HG03025 (cell line): ENCODE results near the gene DCST1.

ENCODE experiments used
- ATAC-seq: cut with Tn5 transposase; IDR thresholded peaks from one replicate; pipeline ENCODE4 v1.9.1; 2021; ENCODE audit warnings: mild to moderate bottlenecking, moderate library complexity; ENCODE audit not compliant: unreplicated experiment, low FRiP score

The DCST1 gene

DNA sequence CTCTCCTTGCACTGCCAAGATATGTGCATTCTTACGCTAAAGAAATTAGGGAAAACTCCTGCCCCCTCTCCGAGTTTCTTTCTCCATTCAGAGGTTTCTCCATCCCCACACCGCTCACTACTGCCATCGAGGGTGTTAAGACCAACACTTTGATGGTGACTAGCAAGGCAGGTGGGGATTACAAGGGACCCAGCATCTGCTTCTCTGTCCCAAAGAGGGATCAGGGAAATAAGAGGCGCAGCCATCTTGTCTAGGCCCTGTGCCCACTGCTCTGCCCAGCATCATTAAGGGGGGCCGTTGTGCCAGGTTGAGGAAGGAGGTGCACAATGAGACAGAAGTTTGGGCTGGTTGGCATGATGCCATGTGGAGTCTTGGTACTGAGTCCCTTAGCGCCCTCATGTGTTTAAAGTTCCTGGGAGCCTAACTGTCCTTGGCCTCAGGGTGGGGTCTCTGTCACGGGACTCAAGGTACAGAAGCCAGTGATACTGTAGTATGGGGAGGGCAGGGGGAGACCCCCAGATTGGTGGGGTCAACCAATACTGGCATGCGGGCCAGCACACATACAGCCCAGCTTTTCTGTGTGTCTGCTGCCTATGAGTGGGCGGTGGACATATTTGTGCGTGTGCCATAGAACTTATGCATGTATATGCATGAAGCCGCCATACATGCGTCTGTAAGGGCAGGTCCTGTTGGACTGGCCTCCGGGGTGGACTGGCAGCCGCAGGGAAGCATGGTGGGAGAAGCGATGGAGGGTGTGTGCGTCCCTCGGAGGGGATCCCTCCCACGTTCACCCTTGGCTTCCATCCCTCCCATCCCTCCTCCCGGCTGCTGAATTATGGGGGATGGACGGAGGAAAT lies 50.5 kb downstream of the DCST1 start:
- no peak for ATAC-seq

DNA sequence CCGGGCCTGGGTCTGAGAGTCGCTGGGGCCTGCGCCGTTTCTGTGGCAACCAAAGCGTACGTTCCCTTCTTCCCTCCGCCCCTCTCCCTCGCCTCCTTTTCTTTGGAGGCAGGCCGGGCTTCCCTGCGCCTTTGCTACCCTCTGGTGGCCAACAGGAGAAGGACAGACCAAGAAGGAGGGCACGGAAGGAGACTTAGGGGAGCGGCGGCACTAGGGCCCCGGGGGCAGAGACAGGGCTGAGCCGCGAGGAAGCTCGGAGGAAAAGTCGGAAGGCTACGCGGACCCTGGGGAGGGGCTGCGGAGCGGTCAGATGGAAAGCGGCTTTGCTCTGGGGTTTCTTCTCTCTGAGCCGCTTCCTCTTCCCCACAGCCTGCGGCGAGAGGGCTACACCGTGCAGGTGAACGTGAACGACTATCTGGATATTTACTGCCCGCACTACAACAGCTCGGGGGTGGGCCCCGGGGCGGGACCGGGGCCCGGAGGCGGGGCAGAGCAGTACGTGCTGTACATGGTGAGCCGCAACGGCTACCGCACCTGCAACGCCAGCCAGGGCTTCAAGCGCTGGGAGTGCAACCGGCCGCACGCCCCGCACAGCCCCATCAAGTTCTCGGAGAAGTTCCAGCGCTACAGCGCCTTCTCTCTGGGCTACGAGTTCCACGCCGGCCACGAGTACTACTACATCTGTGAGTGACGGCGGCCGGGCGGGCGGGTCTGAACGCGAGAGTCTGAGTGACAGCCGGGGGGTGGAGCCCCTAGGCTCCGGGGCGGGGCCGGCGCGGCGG lies 51.3 kb downstream of the DCST1 start:
- peak; percentile 75 for ATAC-seq

DNA sequence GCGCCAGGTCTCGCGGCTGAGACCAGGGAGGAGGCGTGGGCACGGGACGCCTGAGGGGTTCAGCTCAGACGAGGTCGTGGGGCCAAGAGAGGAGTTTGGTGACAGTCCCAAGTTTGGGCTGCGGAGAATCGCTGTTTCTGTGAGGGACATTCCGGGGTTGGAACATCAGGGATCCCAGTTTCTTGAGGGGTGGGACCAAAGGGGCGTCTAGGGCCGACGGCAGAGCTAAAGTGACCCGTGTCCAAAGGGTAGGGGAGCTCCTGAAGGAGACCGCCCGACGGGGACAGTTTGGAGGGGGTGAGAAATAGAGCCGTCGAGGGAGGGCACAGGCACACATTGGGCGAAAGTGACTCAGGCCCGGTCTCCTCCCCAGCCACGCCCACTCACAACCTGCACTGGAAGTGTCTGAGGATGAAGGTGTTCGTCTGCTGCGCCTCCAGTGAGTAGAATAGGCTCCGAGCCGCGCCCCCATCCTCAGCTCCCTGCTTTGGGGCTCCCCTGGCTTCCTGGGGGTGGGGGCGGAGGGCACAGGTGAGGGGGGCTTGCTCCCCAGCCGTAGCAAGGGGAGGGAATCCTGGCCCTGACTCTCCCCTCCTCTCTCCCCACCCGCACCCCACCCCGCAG lies 52.0 kb downstream of the DCST1 start:
- no peak for ATAC-seq

DNA sequence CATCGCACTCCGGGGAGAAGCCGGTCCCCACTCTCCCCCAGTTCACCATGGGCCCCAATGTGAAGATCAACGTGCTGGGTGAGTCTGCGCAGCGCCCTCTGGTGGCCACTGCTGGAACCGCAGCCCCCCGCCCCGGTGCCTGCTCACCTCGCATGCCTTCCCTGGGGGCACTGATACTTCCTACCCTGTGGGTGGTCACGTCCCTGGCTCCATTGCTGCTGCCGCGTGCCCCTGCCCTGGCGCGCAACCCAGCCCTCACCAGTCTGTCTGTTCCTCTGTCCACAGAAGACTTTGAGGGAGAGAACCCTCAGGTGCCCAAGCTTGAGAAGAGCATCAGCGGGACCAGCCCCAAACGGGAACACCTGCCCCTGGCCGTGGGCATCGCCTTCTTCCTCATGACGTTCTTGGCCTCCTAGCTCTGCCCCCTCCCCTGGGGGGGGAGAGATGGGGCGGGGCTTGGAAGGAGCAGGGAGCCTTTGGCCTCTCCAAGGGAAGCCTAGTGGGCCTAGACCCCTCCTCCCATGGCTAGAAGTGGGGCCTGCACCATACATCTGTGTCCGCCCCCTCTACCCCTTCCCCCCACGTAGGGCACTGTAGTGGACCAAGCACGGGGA lies 52.6 kb downstream of the DCST1 start:
- ATAC-seq, result no peak

DNA sequence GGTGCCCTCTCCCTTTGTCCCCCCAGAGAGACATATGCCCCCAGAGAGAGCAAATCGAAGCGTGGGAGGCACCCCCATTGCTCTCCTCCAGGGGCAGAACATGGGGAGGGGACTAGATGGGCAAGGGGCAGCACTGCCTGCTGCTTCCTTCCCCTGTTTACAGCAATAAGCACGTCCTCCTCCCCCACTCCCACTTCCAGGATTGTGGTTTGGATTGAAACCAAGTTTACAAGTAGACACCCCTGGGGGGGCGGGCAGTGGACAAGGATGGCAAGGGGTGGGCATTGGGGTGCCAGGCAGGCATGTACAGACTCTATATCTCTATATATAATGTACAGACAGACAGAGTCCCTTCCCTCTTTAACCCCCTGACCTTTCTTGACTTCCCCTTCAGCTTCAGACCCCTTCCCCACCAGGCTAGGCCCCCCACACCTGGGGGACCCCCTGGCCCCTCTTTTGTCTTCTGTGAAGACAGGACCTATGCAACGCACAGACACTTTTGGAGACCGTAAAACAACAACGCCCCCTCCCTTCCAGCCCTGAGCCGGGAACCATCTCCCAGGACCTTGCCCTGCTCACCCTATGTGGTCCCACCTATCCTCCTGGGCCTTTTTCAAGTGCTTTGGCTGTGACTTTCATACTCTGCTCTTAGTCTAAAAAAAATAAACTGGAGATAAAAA lies 53.4 kb downstream of the DCST1 start:
- ATAC-seq, result no peak

DNA sequence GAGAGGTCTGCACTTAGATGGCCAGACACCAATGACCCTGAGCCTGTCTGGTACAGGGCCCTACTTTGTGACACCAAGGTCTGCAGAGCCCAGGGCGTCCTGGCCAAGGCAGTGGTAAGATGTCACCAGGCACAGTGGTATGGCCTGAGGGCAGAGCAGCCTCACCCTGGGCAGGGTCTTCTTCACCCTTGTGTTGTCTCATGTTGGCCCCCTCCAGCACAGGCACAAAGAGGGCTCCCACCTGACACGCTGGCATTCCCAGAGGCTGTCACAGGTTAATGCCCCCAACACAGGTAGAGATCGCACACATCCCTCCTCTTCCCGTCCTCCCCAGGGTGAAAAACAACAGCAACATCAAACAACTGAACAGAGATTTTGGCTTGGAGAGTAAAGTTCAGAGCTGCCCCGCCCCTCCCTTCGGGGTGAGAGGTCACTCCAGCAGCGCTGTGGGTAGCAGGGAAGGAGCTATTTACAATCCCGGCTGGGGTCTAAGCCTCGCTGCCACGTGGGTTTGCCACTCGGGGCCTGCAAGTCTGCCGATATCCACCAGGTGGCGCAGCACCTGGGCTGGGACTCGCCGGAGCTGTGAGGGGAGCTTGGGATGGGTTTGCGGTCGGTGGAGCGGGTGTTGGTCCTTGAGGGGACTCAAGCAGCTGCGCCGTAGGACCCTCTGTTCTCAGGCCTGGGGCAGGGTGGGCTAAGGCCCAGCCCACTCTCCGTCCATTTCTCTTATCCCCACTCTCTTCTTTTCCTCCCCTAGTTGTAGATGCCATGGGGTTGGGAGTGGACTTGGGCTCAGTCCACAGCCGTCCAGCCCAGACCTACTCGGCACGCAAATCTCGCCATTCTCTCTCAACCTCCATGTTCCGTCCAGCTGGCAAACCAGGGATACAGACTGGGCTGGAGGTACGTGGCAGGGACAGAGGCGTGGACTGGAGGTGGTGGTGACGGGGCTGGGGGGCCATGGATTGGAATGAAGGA lies 57.7 kb downstream of the DCST1 start:
- ATAC-seq, result no peak

DNA sequence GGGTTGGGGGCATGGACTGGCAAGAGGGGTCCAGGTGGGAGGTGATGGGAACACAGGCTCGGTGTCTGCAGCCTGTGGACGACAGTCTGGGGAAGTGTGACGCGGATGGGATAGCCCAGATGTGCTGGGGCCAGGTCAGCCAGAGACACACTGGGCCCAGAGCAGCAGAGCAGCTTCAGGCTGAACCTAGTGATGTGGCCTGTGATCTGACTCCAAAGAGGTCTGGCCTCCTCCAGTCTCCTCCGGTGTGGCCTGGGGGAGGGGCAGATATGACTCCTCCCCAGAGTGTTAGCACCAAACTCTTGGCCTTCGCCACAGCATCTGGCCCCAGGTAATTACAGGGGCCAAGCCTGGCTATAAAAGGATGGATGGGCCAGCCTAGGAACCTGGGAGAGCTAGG lies 58.5 kb downstream of the DCST1 start:
- no peak for ATAC-seq

DNA sequence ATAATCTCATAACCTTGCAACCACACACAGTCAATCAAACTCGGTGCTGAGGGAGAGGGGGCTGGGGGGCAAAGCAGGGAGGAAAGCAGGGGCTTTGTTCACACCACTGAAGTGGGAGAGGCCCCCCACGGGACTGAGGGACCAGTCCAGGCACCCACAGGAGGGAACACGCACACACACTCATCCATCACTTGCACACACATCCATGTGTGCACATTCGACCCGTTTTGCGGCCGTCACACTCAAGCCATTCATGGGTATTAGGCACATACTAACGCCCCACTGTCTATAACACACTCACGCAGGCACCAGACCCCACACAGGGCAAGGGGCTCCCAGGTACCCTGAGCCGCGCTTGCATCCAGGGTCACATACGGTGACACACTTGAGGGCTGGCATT lies 59.0 kb downstream of the DCST1 start:
- no peak for ATAC-seq

DNA sequence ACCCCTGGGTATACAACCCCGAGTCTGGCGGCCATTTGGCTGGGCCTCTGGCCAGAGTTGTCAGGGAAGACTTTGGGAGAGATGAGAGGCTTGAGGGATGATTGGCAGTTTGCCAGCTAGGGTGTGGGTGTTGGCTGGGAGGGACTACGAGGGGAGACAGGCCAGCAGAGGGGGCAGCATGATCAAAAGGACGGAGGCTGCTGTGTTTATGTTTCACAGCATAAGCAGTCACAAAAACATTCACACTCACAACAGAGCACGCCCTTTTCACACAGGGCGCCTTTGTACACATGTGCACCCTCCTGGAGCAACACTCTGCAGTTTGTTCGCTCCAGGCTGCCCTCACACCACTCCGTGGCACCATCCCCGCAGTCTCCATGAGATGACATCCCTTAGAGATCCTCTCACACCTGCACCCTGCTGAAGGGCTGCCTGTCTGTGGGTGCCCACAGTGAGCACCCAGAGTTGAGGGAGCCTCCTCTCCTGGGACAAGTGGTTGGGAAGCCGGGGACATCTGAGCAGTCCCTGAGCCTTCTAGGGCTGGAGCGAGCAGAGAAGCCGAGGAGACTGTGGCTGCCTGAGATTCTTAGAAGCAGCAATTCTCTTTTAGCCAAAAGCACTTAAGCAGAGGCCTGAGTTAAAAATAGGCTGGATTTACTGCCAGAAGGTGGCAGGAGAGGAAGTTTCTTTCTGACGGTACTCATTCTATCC lies 60.4 kb downstream of the DCST1 start:
- no peak for ATAC-seq

DNA sequence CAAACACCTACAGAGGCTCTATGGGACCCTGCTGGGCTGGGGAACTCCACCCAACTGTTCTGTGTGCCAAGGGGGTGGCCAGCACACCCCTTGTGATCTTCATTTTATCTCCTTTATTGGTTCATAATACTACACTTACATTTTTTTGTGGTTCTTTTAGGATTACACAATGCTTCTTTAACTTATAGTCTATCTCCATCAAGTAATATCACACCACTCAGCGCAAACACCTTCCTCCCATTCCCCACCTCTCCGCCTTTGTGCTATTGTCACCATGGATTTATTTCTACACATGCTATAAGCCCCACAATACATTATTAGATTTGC lies 61.0 kb downstream of the DCST1 start:
- ATAC-seq, result no peak

DNA sequence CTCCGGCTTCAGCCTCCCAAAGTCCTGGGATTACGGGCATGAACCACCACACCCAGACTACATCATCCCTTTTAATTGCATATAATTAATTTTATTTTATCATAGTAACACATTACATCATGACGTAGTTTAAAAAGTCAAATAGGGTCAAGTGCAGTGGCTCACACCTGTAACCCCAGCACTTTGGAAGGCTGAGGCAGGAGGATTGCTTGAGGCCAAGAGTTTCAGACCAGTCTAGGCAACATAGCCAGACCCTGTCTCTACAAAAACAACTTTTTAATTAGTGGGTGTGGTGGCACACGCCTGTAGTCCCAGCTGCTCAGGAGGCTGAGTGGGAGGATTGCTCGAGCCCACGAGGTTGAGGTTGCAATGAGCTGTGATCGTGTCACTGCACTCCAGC lies 65.7 kb downstream of the DCST1 start:
- no peak for ATAC-seq
